GM21723 (cell line): ENCODE data around the gene VMO1.
A peak's percentile ranks its signal among the peaks of the same experiment; 100 is the strongest.

Source experiments
- ATAC-seq: cut with Tn5 transposase; IDR thresholded peaks from one replicate; pipeline ENCODE4 v1.9.1; 2021; ENCODE audit warnings: mild to moderate bottlenecking, moderate library complexity; ENCODE audit not compliant: unreplicated experiment

Gene VMO1

DNA sequence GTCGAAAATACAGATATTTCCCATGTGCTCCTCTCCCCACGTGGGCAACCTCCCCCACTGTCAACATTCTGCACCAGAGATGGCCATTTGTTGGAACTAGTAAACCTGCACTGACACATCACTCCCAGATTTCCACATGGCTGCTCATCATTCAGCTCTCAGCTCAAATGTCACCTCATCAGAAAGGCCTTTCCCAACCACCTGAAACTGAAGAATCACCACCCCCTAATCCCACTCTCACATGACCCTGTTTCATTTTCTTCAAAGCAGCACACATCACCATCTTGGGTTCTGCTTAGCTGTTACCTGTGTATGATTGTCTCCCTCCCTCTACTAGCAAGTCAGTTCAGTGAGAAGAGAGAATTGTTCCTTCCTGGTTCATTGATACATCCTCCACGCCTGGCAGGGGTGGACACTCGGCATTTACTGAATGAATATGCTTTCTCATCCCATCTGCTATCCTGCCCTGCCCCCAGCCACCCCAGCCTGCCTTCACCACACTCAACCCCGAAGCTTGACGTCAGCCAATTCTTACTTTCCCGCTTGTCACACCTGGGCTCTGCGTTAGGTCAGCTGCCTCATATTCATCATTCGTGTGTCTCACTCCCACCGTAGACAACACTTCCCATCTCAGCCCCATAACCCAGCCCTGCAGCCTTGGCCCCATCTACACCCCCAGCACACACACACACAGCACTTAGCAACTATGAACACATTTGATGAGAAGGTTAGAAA is 14.5 kb upstream of the VMO1 start:
- ATAC-seq, result no peak

GRCh38 chr17:4796552-4796920 is 10.4 kb upstream of the VMO1 start:
- ATAC-seq, result peak; percentile 9

- ATAC-seq, result no peak
Observed at GRCh38 chr17:4795168-4795567, 9.0 kb upstream of the VMO1 start.

DNA sequence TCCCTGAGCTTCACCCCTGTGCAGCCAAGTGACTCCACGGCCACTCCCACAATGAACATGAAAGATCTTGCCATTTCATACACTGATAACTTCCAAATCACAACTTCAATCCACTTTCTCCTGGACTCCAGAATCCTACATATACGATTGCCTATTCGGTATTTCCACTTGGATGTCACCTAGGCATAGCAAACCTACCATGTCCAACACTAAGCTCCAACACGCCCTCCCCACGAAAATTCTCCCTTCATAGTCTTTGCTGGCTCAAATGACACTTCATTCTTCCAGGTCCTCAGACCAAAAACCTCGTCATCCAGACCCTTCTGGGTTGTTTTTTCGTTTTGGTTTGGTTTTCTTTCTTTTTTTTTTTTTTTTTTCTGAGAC is 4.5 kb upstream of the VMO1 start:
- ATAC-seq, result no peak

DNA sequence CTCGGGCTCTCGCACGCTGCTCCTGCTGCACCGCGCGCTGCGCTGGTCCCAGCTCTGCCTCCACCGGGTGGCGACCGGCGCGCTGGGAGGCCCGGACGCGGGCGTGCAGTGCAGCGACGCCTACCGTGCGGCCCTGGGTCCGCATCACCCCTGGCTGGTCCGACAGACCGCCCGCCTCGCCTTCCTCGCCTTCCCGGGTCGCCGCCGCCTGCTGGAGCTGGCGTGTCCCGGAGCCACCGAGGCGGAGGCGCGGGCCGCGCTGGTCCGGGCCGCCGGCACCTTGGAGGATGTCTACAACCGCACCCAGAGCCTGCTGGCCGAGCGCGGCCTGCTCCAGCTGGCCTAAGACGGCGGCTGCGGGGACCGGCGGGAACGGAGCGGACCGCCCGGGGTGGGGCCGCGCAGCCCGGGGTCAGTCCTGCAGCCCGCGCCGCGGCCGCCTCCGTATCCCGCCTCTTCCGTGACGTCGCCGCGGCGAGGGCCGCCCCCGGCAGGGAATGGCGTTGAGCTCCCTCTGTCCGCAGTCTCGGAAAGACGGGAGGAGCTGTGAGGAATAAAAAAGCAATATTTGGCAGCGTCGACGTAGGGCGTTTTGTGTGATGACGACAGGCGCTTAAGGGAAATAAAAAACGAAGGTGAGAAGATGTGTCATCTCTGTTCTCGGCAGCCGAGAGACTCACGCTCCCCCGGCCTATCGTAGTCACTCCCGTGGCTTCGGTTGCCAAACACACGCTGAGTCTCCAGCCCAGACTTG is 4.0 kb upstream of the VMO1 start:
- ATAC-seq, result peak; percentile 87

GRCh38 chr17:4789701-4789950 is 3.5 kb upstream of the VMO1 start:
- no peak for ATAC-seq

DNA sequence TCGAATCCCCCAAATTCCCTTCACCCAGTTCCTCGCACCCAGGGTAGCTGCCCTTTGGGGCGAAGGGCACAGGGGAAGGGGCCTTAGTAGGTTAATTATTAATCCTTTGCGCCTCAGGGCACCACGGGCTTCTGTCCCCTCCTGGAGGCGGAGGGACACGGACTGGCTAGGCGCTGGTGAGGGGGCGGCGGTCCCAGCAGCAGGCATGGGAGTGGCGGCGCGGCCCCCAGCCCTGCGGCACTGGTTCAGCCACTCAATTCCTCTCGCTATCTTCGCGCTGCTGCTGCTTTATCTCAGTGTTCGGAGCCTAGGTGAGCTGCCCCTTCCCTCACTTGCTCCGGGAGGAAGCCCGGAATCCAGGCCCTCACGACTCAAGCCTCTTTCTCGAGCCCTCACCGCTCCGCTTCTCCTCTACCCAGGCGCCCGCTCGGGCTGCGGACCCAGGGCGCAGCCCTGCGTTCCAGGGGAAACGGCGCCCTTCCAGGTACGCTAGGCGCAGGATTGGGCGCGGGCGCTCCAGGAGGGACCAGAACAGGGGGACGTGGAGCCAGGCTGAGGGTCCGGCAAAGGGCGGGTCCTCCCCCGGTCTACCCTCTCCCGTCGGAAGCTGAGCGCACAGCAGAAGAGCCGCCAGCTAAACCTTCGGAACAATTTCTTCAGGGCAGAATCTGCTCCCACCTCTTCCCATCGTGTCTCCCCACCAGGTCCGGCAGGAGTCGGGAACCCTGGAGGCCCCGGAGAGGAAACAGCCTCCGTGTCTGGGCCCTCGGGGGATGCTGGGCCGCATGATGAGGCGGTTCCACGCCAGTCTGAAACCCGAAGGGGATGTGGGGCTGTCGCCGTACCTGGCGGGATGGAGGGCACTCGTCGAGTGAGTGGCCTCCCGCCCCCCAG is 2.9 kb upstream of the VMO1 start, which contains the start of gene GLTPD2:
Gene GLTPD2, plus strand, starts transcription at position 158 of the 894 bp plus-strand sequence. Its CDS starts 48 bp downstream, at position 206.
- ATAC-seq, result no peak

DNA sequence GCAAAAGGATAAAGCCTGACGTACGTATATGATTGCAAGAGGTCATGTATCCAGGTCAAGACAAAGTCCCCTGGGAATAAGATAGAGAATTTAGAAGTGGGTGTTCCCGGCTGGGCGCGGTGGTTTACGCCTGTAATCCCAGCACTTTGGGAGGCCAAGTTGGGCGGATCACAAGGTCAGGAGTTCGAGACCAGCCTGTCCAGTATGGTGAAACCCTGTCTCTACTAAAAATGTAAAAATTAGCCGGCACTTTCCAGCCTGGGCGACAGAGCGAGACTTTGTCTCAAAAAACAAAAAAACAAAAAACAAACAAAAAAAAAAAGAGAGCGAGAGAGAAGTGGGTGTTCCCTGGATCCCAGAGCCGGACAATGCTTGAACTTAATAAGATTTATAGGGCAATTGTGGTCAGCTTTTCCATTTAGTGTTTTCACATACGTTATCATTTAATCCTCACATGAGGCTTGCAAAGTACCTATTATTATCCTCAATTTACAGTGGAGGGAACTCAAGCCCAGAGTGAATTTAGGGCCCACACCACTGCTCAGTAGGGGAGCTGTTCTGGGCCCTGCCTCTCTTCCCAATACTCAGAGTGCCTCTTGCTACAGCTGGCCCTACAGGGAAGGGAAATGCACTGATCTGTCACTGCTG is 2.1 kb upstream of the VMO1 start:
- ATAC-seq, result no peak

DNA sequence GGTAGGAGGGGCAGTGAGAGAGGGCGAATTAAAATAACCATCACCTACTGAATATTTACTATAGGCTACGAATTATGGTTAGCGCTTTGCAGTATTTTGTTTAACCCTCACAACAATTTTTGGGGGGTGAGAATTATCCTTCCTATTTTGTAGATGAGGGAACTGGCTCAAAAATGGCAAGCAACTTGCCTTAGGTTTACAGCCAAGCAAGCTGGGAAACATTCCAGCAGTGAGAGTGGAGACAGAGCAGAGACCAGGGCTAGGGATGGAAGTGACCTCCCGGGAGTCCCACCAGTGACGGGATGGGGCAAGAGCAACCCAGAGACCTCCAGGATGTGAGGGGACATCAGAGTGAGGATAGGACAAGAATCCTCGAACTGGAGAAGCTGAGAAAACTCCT is 352 bp upstream of the VMO1 start:
- no peak for ATAC-seq

GRCh38 chr17:4785311-4786105 is 656 bp downstream of the VMO1 start:
- no peak for ATAC-seq

DNA sequence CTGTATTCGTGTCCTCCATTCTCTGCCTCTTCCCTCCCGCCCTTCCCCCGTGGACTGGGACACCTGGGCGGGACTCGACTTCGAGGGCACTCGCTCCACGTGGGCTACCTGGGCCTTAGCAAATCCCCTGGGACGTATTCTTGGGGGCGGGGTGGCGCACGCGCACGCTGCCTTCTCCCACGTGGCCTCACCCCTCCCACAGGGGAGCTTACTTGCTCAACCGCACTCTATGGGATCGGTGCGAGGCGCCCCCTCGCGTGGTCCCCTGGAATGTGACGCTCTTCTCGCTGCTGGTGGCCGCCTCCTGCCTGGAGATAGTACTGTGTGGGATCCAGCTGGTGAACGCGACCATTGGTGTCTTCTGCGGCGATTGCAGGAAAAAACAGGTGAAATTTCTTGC is 3.5 kb downstream of the VMO1 start:
- ATAC-seq, result no peak

- ATAC-seq, result no peak
Observed at GRCh38 chr17:4780325-4780955, 5.7 kb downstream of the VMO1 start.

DNA sequence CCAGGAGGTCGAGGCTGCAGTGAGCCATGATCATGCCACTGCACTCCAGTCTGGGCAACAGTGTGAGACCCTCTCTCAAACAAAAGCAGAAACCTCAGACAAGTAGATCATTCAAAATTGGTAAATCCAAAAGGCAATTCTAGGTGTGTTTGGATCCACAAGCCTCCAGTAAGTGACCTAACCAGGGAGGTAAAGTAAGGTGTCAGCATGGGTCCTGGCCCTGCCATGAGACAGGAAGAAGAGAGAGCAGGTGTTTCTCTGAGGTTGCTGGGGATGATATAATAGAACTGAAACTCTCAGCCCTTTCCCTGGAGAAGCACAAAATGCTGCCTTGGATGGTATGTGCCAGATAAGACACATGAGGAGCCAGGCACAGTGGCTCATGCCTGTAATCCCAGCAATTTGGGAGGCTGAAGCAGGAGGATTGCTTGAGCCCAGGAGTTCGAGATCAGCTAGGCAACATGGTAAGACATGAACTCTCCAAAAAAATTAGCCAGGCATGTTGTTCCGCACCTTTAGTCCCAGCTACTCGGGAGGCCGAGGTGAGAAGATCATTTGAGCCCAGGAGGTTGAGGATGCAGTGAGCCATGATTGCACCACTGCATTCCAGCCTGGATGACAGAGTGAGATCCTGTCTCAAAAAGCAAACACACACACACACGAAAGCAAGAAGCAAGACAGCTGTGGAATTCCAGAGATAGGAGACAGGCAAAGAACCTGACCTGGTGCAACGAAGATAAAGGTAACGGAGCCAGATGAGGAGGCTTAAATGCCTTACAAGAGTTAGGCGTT is 8.0 kb downstream of the VMO1 start:
- no peak for ATAC-seq

DNA sequence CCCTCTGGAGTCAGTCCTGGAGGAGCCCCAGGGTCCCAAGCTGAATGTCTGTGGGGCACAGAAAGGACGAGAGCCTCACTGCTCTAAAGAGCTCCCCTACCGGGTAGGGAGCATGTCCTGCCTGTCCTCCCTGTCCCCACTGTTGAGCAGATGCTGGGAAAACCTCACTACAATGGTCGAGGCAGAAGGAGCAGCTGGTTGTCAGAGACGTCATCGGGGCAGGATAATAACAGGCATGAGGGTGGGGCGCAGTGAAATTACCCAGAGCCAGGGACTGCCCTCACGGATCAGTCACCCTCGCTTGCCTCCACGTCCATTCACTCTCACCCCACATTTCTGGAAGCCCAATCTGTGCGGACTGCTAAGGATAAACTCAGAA is 13.9 kb downstream of the VMO1 start:
- no peak for ATAC-seq

DNA sequence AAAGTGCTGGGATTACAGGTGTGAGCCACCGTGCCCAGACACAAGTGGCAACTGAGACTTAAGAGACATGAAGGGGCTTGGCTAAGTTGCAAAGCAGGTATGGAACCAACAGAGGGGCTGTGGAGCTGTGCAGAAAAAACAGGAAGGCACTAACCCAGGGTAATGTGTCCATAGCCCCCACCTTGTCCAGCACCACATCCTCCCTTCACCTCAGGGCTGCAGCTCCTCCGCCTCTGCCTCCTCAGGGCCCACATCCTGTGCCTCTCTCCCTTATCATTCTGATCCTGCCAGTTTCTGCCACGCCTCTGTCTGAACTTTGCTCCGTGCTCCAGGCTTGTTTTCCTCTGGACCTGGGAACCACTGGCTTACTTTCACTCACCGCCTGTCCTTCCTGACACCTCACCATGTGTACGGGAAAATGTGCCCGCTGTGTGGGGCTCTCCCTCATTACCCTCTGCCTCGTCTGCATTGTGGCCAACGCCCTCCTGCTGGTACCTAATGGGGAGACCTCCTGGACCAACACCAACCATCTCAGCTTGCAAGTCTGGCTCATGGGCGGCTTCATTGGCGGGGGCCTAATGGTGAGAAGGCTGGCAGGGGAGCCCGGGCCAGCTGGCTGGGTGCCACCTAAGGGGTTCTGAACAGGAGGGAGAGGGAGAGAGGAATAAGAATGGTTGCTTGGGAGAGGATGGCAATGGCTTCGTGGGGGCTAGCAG is 14.5 kb downstream of the VMO1 start, which contains the start of gene TM4SF5:
Gene TM4SF5, plus strand, starts transcription at position 368 of the 716 bp plus-strand sequence. Its CDS starts 37 bp downstream, at position 405.
- ATAC-seq, result no peak

GRCh38 chr17:4769628-4770027 is 16.5 kb downstream of the VMO1 start:
- ATAC-seq, result no peak

DNA sequence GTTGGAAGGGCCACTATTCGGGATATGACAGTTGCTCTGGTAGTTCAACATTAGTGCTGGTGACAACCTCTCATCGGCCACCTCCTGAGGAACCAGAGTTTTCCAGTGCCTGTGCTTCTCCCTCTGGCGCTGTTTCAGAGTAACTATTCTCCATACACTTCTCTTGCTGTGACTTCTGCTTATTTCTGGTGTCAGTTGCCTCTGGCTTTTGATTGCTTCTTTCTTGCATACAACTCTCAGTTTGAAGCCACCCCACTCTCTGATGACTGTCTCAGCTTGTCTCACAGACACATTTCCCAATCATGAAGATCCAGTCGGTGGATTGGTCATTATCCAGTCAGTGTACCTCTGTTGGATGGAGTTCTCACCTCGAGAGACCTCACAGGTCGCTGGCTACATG is 17.9 kb downstream of the VMO1 start:
- ATAC-seq, result no peak

DNA sequence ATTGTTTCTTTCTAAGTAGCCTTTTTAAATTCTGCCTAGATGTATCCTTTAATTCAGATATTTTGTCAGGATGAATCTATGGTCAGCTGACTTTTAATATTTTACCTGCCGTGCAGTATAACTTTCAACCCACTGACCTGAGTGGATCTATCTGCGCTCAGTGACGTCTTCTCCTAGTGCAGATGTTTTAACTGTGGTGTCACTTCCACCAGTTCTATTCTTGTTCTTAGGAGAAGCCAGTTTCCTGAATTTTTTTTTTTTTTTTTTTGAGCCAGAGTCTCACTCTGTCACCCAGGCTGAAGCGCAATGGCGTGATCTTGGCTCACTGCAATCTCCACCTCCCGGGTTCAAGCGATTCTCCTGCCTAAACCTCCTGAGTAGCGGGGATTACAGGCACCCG is 19.4 kb downstream of the VMO1 start:
- ATAC-seq, result no peak
